ENCODE data around the gene BHLHE40.
"Not testable (repeated sequence)": the region's sequence is repeated elsewhere in the genome, so short reads cannot be mapped to it uniquely, and the experiment has no call there.

Gene BHLHE40

DNA sequence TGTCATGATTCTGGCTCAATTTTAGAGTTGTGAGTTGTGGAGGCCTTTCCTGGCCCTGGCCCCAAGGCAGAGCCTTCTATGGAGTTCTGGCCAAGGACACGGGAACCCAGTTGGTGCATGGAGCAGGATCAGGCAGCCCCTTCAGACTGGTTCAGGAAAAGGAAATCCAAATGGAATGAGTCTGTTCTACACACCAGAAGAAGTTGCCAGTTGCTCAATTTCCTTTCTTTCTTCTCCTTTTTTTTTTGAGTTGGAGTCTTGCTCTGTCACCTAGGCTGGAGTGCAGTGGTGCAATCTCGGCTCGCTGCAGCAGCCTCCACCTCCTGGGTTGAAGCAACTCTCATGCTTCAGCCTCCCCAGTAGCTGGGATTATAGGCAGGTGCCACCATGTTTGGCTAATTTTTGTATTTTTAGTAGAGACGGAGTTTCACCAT is 28.9 kb upstream of the BHLHE40 start:
- Mint-ChIP-seq H3K27me3 (ENCODE audit: low read depth) (no peaks in the 10 kb centered on the region), H3K4me3 (no peak overlapping the region), H3K27ac (no peak overlapping the region), H3K4me1 (ENCODE audit: low read depth) (no peaks in the 10 kb centered on the region), H3K36me3 (ENCODE audit: low read depth) (no peaks in the 10 kb centered on the region), H3K9me3 (no peaks in the 10 kb centered on the region)
- DNase-seq (ENCODE audit: low spot score) = no peak

DNA sequence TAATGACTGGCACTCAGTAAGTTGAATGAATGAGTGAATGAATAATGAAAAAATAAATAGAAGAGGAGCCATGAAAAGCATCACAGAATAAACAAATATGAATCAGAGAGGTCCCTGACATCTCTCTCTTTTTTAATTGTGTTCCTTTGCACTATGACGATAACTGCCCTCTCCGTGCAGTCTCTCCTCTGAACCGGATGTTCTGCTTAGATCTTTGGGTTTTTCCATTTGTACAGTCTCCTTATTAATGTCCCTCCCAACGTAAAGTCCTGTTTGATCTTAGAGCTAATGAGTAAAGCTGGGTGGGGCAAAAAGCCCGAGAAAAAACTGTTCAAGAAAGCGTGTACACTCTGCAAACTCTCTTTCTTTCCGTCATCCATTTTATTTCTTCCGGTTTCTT is 28.3 kb upstream of the BHLHE40 start:
- Mint-ChIP-seq H3K36me3 (ENCODE audit: low read depth) (no peaks in the 10 kb centered on the region), H3K4me3 (no peak overlapping the region), H3K27me3 (ENCODE audit: low read depth) (no peaks in the 10 kb centered on the region), H3K27ac (no peak overlapping the region), H3K9me3 (no peaks in the 10 kb centered on the region), H3K4me1 (ENCODE audit: low read depth) (no peaks in the 10 kb centered on the region)
- DNase-seq (ENCODE audit: low spot score) = no peak

- Mint-ChIP-seq H3K4me1 (ENCODE audit: low read depth) (no peaks in the 10 kb centered on the region), H3K36me3 (ENCODE audit: low read depth) (peaks cover 6% of the 10 kb centered on the region), H3K9me3 (peaks cover 9% of the 10 kb centered on the region), H3K4me3 (no peak overlapping the region), H3K27me3 (ENCODE audit: low read depth) (no peaks in the 10 kb centered on the region), H3K27ac (no peak overlapping the region)
- DNase-seq (ENCODE audit: low spot score) = no peak
Measured at GRCh38 chr3:4953119-4953518, 26.1 kb upstream of the BHLHE40 start.

- no peaks in the 10 kb centered on the region for H3K27me3 Mint-ChIP-seq (ENCODE audit: low read depth)
- H3K4me1 Mint-ChIP-seq (ENCODE audit: low read depth) = no peaks in the 10 kb centered on the region
- no peak overlapping the region for H3K27ac Mint-ChIP-seq
- no peak for DNase-seq (ENCODE audit: low spot score)
- H3K36me3 Mint-ChIP-seq (ENCODE audit: low read depth) = peaks cover 14% of the 10 kb centered on the region
- no peak overlapping the region for H3K4me3 Mint-ChIP-seq
- H3K9me3 Mint-ChIP-seq = peaks cover 21% of the 10 kb centered on the region
Measured at GRCh38 chr3:4954256-4955000, 24.8 kb upstream of the BHLHE40 start.

DNA sequence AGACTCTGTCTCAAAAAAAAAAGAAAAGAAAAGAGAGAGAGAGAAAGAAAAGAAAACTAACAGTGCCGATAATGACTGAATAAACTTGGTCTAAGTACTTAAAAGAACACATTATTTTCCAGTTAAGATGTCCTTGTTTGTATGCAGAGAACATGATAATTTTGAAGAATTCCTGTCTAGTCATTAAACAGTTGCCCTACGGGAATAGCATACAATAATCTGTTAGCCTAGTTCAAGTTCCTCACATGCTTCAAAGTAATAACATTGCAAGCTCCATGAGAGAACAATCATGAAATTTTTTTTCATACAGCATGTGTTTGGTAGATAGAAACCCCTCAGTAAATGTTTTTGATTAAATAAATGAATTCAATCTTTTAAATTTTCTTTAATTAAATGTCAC is 23.1 kb upstream of the BHLHE40 start:
- Mint-ChIP-seq H3K4me3 (no peak overlapping the region), H3K27me3 (ENCODE audit: low read depth) (no peaks in the 10 kb centered on the region), H3K9me3 (peaks cover 25% of the 10 kb centered on the region), H3K36me3 (ENCODE audit: low read depth) (peaks cover 14% of the 10 kb centered on the region), H3K4me1 (ENCODE audit: low read depth) (peaks cover 3% of the 10 kb centered on the region), H3K27ac (no peak overlapping the region)
- no peak for DNase-seq (ENCODE audit: low spot score)

- peaks cover 25% of the 10 kb centered on the region for H3K9me3 Mint-ChIP-seq
- no peak for DNase-seq (ENCODE audit: low spot score)
- peaks cover 14% of the 10 kb centered on the region for H3K36me3 Mint-ChIP-seq (ENCODE audit: low read depth)
- H3K4me1 Mint-ChIP-seq (ENCODE audit: low read depth) = peaks cover 3% of the 10 kb centered on the region
- H3K27ac Mint-ChIP-seq = no peak overlapping the region
- H3K4me3 Mint-ChIP-seq = no peak overlapping the region
- no peaks in the 10 kb centered on the region for H3K27me3 Mint-ChIP-seq (ENCODE audit: low read depth)
Measured at GRCh38 chr3:4956738-4957137, 22.5 kb upstream of the BHLHE40 start.

DNA sequence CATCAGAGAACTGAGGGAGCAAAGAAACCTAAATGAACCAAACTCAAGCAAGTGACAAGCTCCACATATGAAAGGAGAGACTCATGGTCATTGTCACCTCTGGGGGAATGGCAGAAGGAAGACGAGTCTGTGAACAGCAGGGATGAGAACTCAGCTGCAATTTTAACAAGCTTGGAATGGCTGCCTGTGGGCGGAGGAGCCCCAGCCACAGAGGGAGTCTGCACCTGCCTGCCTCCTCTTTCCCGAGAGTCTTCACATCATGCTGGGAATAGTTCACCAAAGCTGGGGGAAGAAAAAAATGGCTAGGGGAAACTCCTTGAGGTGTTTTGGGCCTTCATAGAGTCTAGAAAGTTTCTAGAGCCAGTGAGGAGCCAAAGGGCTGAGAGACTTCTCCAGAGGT is 21.3 kb upstream of the BHLHE40 start:
- no peaks in the 10 kb centered on the region for H3K27me3 Mint-ChIP-seq (ENCODE audit: low read depth)
- H3K27ac Mint-ChIP-seq = no peak overlapping the region
- H3K9me3 Mint-ChIP-seq = peaks cover 25% of the 10 kb centered on the region
- H3K4me3 Mint-ChIP-seq = no peak overlapping the region
- peaks cover 3% of the 10 kb centered on the region for H3K4me1 Mint-ChIP-seq (ENCODE audit: low read depth)
- H3K36me3 Mint-ChIP-seq (ENCODE audit: low read depth) = peaks cover 14% of the 10 kb centered on the region
- no peak for DNase-seq (ENCODE audit: low spot score)

DNA sequence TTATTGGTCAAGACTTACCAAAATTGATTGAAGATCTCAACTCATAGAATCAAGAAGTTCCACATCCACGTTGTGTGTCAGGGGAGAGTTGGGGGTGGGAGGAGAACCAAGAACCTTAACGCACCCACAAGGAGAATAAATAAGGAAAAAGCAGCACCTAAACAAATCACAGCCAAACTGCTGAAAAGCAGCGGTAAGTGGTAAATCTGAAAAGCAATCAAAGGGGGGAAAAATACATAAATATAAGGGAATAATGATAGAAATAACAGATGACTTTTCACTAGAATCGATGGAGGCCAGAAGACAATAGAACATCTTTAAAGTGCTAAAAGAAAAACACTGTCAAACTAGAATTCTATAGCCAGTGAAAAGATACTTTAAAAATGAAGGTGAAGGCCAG is 20.1 kb upstream of the BHLHE40 start:
- DNase-seq (ENCODE audit: low spot score) = no peak
- no peak overlapping the region for H3K27ac Mint-ChIP-seq
- no peak overlapping the region for H3K4me3 Mint-ChIP-seq
- no peaks in the 10 kb centered on the region for H3K27me3 Mint-ChIP-seq (ENCODE audit: low read depth)
- H3K9me3 Mint-ChIP-seq = peaks cover 25% of the 10 kb centered on the region
- H3K36me3 Mint-ChIP-seq (ENCODE audit: low read depth) = peaks cover 14% of the 10 kb centered on the region
- peaks cover 4% of the 10 kb centered on the region for H3K4me1 Mint-ChIP-seq (ENCODE audit: low read depth)

GRCh38 chr3:4961865-4962264 is 17.4 kb upstream of the BHLHE40 start:
- H3K4me3 Mint-ChIP-seq; H3K27ac Mint-ChIP-seq; H3K27me3 Mint-ChIP-seq (ENCODE audit: low read depth); DNase-seq (ENCODE audit: low spot score): not testable (repeated sequence)
- peaks cover 31% of the 10 kb centered on the region for H3K9me3 Mint-ChIP-seq
- peaks cover 19% of the 10 kb centered on the region for H3K36me3 Mint-ChIP-seq (ENCODE audit: low read depth)
- H3K4me1 Mint-ChIP-seq (ENCODE audit: low read depth) = peaks cover 13% of the 10 kb centered on the region

DNA sequence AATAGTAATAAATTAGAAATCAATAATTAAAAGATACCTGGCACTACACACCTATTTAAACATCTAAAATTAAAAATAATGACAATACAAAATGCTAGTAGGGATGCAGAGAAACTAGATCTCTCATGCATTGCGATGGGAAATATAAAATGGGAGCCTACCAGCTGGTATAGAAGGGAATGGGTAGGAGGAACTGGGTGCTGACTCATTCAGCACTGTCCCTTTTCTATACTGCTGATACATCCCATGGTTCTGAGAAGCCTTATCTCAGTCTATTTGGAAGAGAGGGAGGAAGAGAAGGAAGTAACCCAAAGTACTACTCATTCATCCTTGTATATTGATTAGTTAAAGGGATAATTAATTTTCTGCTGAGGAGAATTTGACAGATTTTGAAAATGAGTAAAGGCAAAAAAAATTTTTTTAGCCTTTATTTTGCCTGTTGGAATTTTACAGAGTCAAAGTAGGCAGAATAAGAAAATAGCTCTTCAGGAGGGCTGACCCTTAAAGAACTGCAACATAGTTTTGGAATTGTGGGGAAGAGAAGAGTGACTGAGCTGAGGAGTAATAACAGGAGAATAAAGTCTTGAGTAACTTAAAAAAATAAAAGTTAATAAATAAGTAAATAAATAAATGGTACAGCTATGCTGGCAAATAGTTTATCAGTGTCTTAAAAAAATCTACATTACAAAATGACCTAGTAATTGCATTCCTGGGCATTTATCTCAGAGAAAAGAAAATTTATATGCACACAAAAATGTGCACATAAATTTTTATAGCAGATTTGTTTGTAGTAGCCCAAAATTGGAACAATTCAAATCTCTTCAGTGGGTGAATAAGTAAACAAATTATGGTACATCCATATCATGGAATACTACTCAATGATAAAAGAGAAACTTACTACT is 15.3 kb upstream of the BHLHE40 start:
- no peak for DNase-seq (ENCODE audit: low spot score)
- Mint-ChIP-seq H3K27me3 (ENCODE audit: low read depth) (no peaks in the 10 kb centered on the region), H3K27ac (no peak overlapping the region), H3K4me3 (no peak overlapping the region), H3K36me3 (ENCODE audit: low read depth) (peaks cover 27% of the 10 kb centered on the region), H3K4me1 (ENCODE audit: low read depth) (peaks cover 21% of the 10 kb centered on the region), H3K9me3 (peaks cover 35% of the 10 kb centered on the region)

- H3K9me3 Mint-ChIP-seq = peaks cover 46% of the 10 kb centered on the region
- peaks cover 41% of the 10 kb centered on the region for H3K36me3 Mint-ChIP-seq (ENCODE audit: low read depth)
- H3K4me1 Mint-ChIP-seq (ENCODE audit: low read depth) = peaks cover 18% of the 10 kb centered on the region
- H3K4me3 Mint-ChIP-seq = peak overlapping the region; percentile 15
- H3K27ac Mint-ChIP-seq; H3K27me3 Mint-ChIP-seq (ENCODE audit: low read depth); DNase-seq (ENCODE audit: low spot score): not testable (repeated sequence)
Measured at GRCh38 chr3:4966006-4966405, 13.2 kb upstream of the BHLHE40 start.

- Mint-ChIP-seq H3K4me1 (ENCODE audit: low read depth) (peaks cover 18% of the 10 kb centered on the region), H3K9me3 (peaks cover 54% of the 10 kb centered on the region), H3K36me3 (ENCODE audit: low read depth) (peaks cover 52% of the 10 kb centered on the region)
- not testable (repeated sequence) for H3K27me3 Mint-ChIP-seq (ENCODE audit: low read depth); H3K27ac Mint-ChIP-seq; DNase-seq (ENCODE audit: low spot score); H3K4me3 Mint-ChIP-seq
Measured at GRCh38 chr3:4967683-4968082, 11.6 kb upstream of the BHLHE40 start.

DNA sequence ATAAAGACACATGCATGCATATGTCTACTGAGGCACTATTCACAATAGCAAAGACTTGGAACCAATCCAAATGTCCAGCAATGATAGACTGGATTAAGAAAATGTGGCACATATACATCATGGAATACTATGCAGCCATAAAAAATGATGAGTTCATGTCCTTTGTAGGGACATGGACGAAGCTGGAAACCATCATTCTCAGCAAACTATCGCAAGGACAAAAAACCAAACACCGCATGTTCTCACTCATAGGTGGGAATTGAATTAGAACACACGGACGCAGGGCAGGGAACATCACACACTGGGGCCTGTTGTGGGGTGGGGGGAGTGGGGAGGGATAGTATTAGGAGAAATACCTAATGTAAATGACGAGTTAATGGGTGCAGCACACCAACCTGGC is 7.8 kb upstream of the BHLHE40 start:
- not testable (repeated sequence) for H3K27ac Mint-ChIP-seq; H3K27me3 Mint-ChIP-seq (ENCODE audit: low read depth); DNase-seq (ENCODE audit: low spot score); H3K4me3 Mint-ChIP-seq
- Mint-ChIP-seq H3K4me1 (ENCODE audit: low read depth) (peaks cover 36% of the 10 kb centered on the region), H3K36me3 (ENCODE audit: low read depth) (peaks cover 60% of the 10 kb centered on the region), H3K9me3 (peaks cover 61% of the 10 kb centered on the region)

GRCh38 chr3:4971838-4972237 is 7.4 kb upstream of the BHLHE40 start:
- H3K4me1 Mint-ChIP-seq (ENCODE audit: low read depth) = peaks cover 37% of the 10 kb centered on the region
- peaks cover 57% of the 10 kb centered on the region for H3K9me3 Mint-ChIP-seq
- no peak for DNase-seq (ENCODE audit: low spot score)
- H3K36me3 Mint-ChIP-seq (ENCODE audit: low read depth) = peaks cover 56% of the 10 kb centered on the region
- no peaks in the 10 kb centered on the region for H3K27me3 Mint-ChIP-seq (ENCODE audit: low read depth)
- H3K4me3 Mint-ChIP-seq = no peak overlapping the region
- no peak overlapping the region for H3K27ac Mint-ChIP-seq

All from T-helper 2 cell treated with Interferon-gamma antibody and Interleukin-4, amounts not matched to agents 5 μg/mL and 100 μg/mL, for 36 hours (primary cell).